Caco-2 (cell line): ENCODE results near the gene CCL24. TPM values are rescaled to one million over a fixed set of nuclear protein-coding genes. Genes with fewer than 3 reads are reported as not detected.
"Not testable (repeated sequence)": the region's sequence is repeated elsewhere in the genome, so short reads cannot be mapped to it uniquely, and the experiment has no call there.

Experiments
- BruUV-seq: library from RNA; stranded (reverse); fragments of 400-500 nt; replicated peaks from 2 replicates; lab custom pipeline; 2021; lab: Mats Ljungman, UMichigan
- CTCF ChIA-PET: fragments of 300-600 bp; sonication (Branson Sonifier 250); formaldehyde crosslinking; loops from one replicate; lab custom pipeline; 2022; ENCODE audit warnings: antibody characterized with exemption; lab: Charles Lee
- POLR2A ChIA-PET: fragments of 300-600 bp; sonication (Branson Sonifier 250); formaldehyde crosslinking; loops from one replicate; lab custom pipeline; 2022; ENCODE audit warnings: antibody characterized with exemption; lab: Charles Lee
- DNase-seq, 2 experiments: peaks; one replicate each; pipeline versions ENCODE4 v3.0.0 to v3.0.0-alpha.2; 2020 to 2022
- H3K27me3 ChIP-seq: replicated peaks from 2 replicates; pipeline ENCODE4 v1.6.0; 2011; ENCODE audit warnings: low read length; ENCODE audit not compliant: control insufficient read depth, insufficient read depth
- H3K36me3 ChIP-seq: 2 replicates; pipeline ENCODE4 v1.5.1; 2011; ENCODE audit warnings: low read length; ENCODE audit not compliant: control insufficient read depth, insufficient read depth
- H3K4me1 ChIP-seq: fragments of 250-450 bp; sonication (Bioruptor Pico); 2 replicates; pipeline ENCODE4 v1.5.1; 2020; ENCODE audit warnings: mild to moderate bottlenecking
- H3K4me3 ChIP-seq: 2 replicates; pipeline ENCODE4 v1.5.1; 2011; ENCODE audit warnings: low read depth, mild to moderate bottlenecking, control low read depth, low read length
- H3K9me3 ChIP-seq: fragments of 250-450 bp; sonication (Bioruptor Pico); 2 replicates; pipeline ENCODE4 v1.5.1; 2020; ENCODE audit warnings: mild to moderate bottlenecking, moderate library complexity
- H3K27ac Mint-ChIP-seq: one replicate; pipeline ENCODE4 v1.8.0; 2022; ENCODE audit warnings: mixed read lengths; ENCODE audit not compliant: unreplicated experiment
- H3K27me3 Mint-ChIP-seq: one replicate; pipeline ENCODE4 v1.8.0; 2022; ENCODE audit warnings: mixed read lengths; ENCODE audit not compliant: insufficient read depth, unreplicated experiment
- H3K36me3 Mint-ChIP-seq: one replicate; pipeline ENCODE4 v1.8.0; 2022; ENCODE audit warnings: mild to moderate bottlenecking, mixed read lengths; ENCODE audit not compliant: insufficient read depth, unreplicated experiment
- H3K4me1 Mint-ChIP-seq: one replicate; pipeline ENCODE4 v1.8.0; 2022; ENCODE audit warnings: low read depth, mixed read lengths; ENCODE audit not compliant: unreplicated experiment
- H3K4me3 Mint-ChIP-seq: one replicate; pipeline ENCODE4 v1.8.0; 2022; ENCODE audit warnings: mild to moderate bottlenecking, moderate library complexity, mixed read lengths; ENCODE audit not compliant: unreplicated experiment
- H3K9me3 Mint-ChIP-seq: one replicate; pipeline ENCODE4 v1.8.0; 2022; ENCODE audit warnings: mixed read lengths; ENCODE audit not compliant: unreplicated experiment
- intact Hi-C: fragments of 100-400 bp; cut with micrococcal nuclease; formaldehyde crosslinking; loops from one replicate; pipeline ENCODE4 v1.10.0; 2022; ENCODE audit not compliant: unreplicated experiment
- total RNA-seq: library from RNA; stranded (reverse); gene quantifications from 2 replicates; pipeline ENCODE4 v1.2.3, GENCODE V29; 2022
- TF ChIP-seq, protein P1 (sequence below), 2 experiments: fragments of 200-600 bp in 1 of 2; IDR thresholded peaks; 1 replicate in 1 of 2; 2 replicates in 1 of 2; pipeline versions ENCODE4 v1.5.1 to v1.8.0; 2011 to 2022; ENCODE audit warnings: antibody characterized with exemption in 1 of 2, control low read depth in 1 of 2, inconsistent platforms in 1 of 2, low read depth in 1 of 2, low read length in 1 of 2, mild to moderate bottlenecking in 1 of 2, moderate library complexity in 1 of 2; ENCODE audit not compliant: insufficient read depth in 1 of 2, severe bottlenecking in 1 of 2, unreplicated experiment in 1 of 2

The CCL24 gene
- total RNA-seq, 1 experiment from 2014 or later = not detected

DNA sequence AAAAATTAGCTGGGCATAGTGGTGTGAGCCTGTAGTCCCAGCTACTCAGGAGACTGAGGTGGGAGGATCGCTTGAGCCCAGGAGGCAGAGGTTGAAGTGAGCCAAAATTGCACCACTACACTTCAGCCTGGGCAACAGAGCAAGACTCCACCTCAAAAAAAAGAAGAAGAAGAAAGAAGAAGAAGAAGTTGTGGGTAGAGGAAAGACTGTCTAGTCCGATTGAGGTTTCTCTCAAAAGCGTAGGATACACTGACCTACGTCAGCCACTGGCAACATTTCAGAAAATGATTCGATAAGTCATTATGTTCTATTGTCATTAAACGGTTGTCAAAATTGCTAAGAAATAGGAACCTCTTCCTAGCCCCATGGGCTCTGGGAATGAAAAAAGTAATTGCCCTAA lies 42.9 kb upstream of the CCL24 start:
- H3K27me3 ChIP-seq = no peaks in the 10 kb centered on the region
- H3K4me1 ChIP-seq = no peaks in the 10 kb centered on the region
- 0 out of 2 replicates have a peak, but pooled peaks cover 2% of the 10 kb centered on the region for H3K9me3 ChIP-seq
- H3K36me3 ChIP-seq = no peaks in the 10 kb centered on the region
- H3K4me3 ChIP-seq = no peak overlapping the region
- no peak for DNase-seq
- H3K4me3 Mint-ChIP-seq = no peak overlapping the region
- intact Hi-C loops = no loop called here
- no peaks in the 10 kb centered on the region for H3K27me3 Mint-ChIP-seq
- ChIA-PET POLR2A (no interaction called here), CTCF (no interaction called here)
- no peaks in the 10 kb centered on the region for H3K4me1 Mint-ChIP-seq
- peaks cover 11% of the 10 kb centered on the region for H3K9me3 Mint-ChIP-seq
- BruUV-seq = no TSS peak
- TF ChIP-seq, protein P1, sequence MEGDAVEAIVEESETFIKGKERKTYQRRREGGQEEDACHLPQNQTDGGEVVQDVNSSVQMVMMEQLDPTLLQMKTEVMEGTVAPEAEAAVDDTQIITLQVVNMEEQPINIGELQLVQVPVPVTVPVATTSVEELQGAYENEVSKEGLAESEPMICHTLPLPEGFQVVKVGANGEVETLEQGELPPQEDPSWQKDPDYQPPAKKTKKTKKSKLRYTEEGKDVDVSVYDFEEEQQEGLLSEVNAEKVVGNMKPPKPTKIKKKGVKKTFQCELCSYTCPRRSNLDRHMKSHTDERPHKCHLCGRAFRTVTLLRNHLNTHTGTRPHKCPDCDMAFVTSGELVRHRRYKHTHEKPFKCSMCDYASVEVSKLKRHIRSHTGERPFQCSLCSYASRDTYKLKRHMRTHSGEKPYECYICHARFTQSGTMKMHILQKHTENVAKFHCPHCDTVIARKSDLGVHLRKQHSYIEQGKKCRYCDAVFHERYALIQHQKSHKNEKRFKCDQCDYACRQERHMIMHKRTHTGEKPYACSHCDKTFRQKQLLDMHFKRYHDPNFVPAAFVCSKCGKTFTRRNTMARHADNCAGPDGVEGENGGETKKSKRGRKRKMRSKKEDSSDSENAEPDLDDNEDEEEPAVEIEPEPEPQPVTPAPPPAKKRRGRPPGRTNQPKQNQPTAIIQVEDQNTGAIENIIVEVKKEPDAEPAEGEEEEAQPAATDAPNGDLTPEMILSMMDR (IDR thresholded peaks at IDR 0.05; ENCODE audit: insufficient read depth in 1 of 2, low read depth in 1 of 2, low read length in 1 of 2, severe bottlenecking in 1 of 2, unreplicated experiment in 1 of 2) = no peak
- H3K36me3 Mint-ChIP-seq = no peaks in the 10 kb centered on the region
- no peak overlapping the region for H3K27ac Mint-ChIP-seq

DNA sequence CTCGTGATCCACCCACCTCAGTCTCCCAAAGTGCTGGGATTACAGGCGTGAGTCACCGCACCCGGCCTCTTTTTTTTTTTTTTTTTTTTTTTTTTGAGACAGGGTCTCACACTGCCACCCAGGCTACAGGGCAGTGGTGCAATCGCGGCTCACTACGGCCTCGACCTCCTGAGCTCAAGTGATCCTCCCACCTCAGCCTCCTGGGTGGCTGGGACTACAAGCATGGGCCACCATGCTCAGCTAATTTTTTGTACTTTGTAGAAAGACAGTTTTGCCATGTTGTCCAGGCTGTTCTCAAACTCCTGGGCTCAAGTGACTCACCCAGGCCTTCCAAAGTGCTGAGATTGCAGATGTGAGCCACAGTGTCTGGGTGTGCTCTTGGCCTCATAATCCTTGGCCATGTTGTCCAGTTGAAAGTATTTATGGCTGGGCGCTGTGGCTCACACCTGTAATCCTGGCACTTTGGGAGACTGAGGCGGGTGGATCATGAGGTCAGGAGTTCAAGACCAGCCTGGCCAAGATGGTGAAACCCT lies 41.3 kb upstream of the CCL24 start:
- intact Hi-C loops, DNase-seq, H3K4me3 Mint-ChIP-seq, H3K36me3 Mint-ChIP-seq, H3K27me3 Mint-ChIP-seq, H3K36me3 ChIP-seq, H3K4me1 ChIP-seq, H3K27ac Mint-ChIP-seq, H3K27me3 ChIP-seq, H3K4me1 Mint-ChIP-seq, BruUV-seq, H3K4me3 ChIP-seq, H3K9me3 ChIP-seq, POLR2A ChIA-PET: not testable (repeated sequence)
- H3K9me3 Mint-ChIP-seq = peaks cover 11% of the 10 kb centered on the region
- CTCF ChIA-PET = interaction anchor here (0.7 kb wide), 1 partner anchor 185 kb away, joined by 18 read pairs; no protein-coding TSS in a partner anchor

DNA sequence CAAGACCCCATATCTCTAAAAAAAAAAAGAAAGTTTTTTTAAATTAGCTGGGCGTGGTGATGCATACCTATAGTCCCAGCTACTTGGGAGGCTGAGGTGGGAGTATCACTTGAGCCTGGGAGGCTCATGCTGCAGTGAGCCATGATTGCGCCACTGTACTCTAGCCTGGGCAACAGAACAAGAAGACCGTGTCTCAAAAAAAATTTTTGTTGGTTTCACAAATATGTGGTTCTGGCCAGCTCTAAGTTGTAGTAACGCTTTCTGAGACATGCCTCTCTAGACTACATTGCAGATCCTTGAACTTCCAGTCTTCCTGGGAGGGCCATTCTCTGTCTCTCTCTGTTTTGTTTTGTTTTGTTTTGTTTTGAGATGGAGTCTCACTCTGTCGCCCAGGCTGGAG lies 40.6 kb upstream of the CCL24 start:
- CTCF ChIA-PET = interaction anchor here (0.7 kb wide), 1 partner anchor 184 kb away, joined by 18 read pairs; no protein-coding TSS in a partner anchor
- no peaks in the 10 kb centered on the region for H3K27me3 Mint-ChIP-seq
- Histone ChIP-seq H3K36me3 (no peaks in the 10 kb centered on the region), H3K27me3 (no peaks in the 10 kb centered on the region), H3K9me3 (0 out of 2 replicates have a peak, but pooled peaks cover 2% of the 10 kb centered on the region), H3K4me1 (no peaks in the 10 kb centered on the region), H3K4me3 (no peak overlapping the region)
- H3K9me3 Mint-ChIP-seq = peaks cover 11% of the 10 kb centered on the region
- no peaks in the 10 kb centered on the region for H3K4me1 Mint-ChIP-seq
- no peaks in the 10 kb centered on the region for H3K36me3 Mint-ChIP-seq
- no peak overlapping the region for H3K4me3 Mint-ChIP-seq
- POLR2A ChIA-PET = no interaction called here
- DNase-seq = no peak
- intact Hi-C loops = no loop called here
- no TSS peak for BruUV-seq
- TF ChIP-seq, protein P1 (IDR thresholded peaks at IDR 0.05; ENCODE audit: insufficient read depth in 1 of 2, low read depth in 1 of 2, low read length in 1 of 2, severe bottlenecking in 1 of 2, unreplicated experiment in 1 of 2) = no peak
- no peak overlapping the region for H3K27ac Mint-ChIP-seq
